Skeletal muscle satellite cell (primary cell): Measurements from ENCODE around the gene SPRED2.

Experiments used
- H3K27me3 ChIP-seq: 2 replicates; pipeline ENCODE4 v1.7.0; 2013; ENCODE audit warnings: low read length; ENCODE audit not compliant: control insufficient read depth, insufficient read depth
- H3K36me3 ChIP-seq: 2 replicates; pipeline ENCODE4 v1.7.0; 2013; ENCODE audit warnings: mild to moderate bottlenecking, control low read depth, low read length; ENCODE audit not compliant: insufficient read depth
- H3K4me1 ChIP-seq: 2 replicates; pipeline ENCODE4 v1.7.0; 2013; ENCODE audit warnings: low read length; ENCODE audit not compliant: control insufficient read depth, insufficient read depth
- H3K4me2 ChIP-seq: 2 replicates; pipeline ENCODE4 v1.7.0; 2013; ENCODE audit warnings: mild to moderate bottlenecking, low read length
- H3K4me3 ChIP-seq: 2 replicates; pipeline ENCODE4 v1.7.0; 2013; ENCODE audit warnings: low read length
- H3K9ac ChIP-seq: 2 replicates; pipeline ENCODE4 v1.7.0; 2013; ENCODE audit warnings: mild to moderate bottlenecking, low read depth, low read length, moderate library complexity
- H3K9me3 ChIP-seq: replicated peaks from 2 replicates; pipeline ENCODE4 v1.7.0; 2013; ENCODE audit warnings: mild to moderate bottlenecking, control low read depth, low read length

Gene SPRED2

GRCh38 chr2:65409045-65409444 is 23.4 kb downstream of the SPRED2 start:
- H3K9me3 ChIP-seq: no peaks in the 10 kb centered on the region
- no peaks in the 10 kb centered on the region for H3K36me3 ChIP-seq
- H3K9ac ChIP-seq: no peak overlapping the region
- no peak overlapping the region for H3K4me2 ChIP-seq
- H3K4me1 ChIP-seq: peaks cover 8% of the 10 kb centered on the region
- no peaks in the 10 kb centered on the region for H3K27me3 ChIP-seq
- H3K4me3 ChIP-seq: no peak overlapping the region

DNA sequence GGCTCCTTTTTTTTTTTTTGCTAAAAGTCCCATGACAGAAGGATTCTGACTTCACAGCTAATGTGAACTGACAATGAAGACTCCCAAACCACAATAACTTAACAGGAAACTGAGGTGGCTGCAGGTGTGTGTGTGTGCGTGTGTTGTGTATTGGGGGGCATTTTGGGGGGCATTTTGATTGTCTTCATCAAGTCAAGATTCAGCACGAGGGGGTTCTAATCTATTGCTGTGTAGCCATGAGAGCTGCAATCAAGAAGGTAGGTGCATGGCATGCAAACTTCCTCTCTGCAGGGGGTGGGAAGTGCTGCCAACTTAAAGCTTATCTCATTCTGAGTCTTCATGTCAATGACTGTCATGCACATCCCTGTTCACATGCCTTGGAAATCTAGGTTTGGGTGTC is 25.2 kb downstream of the SPRED2 start:
- Histone ChIP-seq H3K4me1 (peaks cover 12% of the 10 kb centered on the region), H3K36me3 (no peaks in the 10 kb centered on the region), H3K27me3 (no peaks in the 10 kb centered on the region), H3K9me3 (no peaks in the 10 kb centered on the region), H3K4me2 (no peak overlapping the region), H3K4me3 (no peak overlapping the region), H3K9ac (no peak overlapping the region)

DNA sequence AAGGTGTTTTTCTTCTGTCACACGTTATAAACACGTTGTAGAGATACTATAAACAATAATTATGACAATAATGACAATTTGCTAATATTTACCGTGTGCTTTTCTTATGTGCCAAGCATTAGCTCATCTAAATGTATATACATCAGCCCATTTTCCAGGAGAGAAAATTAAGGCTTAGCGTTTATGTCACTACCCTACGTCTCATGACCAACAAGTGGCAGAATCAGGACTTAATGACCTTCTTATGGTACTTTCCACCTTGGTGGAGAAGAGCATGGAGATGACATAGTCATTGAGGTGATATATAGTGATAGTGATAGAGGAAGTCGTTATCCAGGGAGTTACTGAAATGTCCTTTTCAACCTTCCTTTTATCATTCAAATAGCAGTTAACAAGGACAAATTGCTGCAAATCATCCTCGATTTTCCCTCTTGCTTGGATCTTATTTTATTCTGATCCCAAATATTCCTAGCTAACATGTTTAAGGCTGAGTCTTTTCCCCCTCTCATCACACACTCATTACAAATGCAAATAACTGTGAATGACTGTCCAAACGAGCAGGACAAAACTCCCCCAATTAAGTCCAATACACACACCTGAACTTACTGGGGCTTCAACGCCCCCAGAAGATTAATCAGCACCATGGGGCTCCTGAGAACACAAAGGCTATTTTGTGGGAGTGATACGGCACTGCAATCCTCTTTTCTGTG is 27.3 kb downstream of the SPRED2 start:
- H3K27me3 ChIP-seq: no peaks in the 10 kb centered on the region
- no peak overlapping the region for H3K9ac ChIP-seq
- H3K4me2 ChIP-seq: no peak overlapping the region
- H3K4me3 ChIP-seq: no peak overlapping the region
- no peaks in the 10 kb centered on the region for H3K9me3 ChIP-seq
- H3K36me3 ChIP-seq: no peaks in the 10 kb centered on the region
- H3K4me1 ChIP-seq: peaks cover 12% of the 10 kb centered on the region

DNA sequence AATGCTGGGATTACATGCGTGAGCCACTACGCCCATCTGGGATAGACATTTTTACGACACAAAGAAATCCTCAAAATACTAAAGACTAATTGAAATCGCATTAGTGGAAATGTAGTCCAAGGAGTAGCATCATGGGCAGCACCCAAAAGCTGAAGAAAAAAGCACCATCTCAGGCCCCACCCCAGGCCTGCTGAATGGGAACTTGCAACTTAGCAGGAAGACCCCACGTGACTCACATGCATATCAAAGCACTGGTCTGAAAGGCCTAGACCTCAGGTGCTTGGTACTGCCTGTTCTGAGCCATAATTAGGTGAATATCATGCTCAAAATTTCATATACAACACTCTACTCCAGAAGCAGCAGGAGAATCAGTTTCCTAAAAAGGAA is 28.9 kb downstream of the SPRED2 start:
- H3K4me1 ChIP-seq: peaks cover 12% of the 10 kb centered on the region

DNA sequence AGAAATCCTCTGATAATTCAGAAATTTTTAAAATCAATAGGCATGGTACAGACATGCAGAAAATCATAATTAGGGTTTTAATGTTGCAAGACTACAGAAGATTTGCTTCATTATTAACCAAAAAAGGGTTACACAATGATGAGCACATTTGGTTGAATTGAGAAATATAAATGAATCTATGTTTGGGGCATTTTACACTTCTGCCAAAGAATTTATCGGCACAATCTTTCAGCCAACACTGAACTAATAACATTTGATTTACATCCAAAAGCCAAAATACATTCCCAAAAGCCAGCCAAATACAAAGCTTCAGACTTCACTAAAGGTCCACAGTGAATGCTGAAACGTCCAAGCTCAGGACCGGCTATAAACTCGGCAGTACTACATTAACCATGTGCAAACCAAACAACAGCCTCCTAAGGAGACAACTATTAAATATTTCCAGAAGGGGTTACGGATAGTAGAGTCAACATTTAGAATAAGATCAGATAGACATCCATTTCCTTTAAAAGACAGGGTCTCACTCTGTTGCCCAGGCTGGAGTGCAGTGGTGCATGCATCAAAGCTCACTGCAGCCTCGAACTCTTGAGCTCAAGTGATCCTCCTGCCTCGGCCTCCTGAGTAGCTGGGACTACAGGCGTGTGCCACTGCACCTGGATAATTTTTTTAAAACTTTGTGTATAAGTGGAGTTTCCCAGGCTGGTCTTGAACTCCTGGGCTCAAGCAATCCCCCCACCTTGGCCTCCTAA is 29.4 kb downstream of the SPRED2 start:
- Histone ChIP-seq H3K4me2 (no peak overlapping the region), H3K36me3 (no peaks in the 10 kb centered on the region), H3K9me3 (no peaks in the 10 kb centered on the region), H3K4me3 (no peak overlapping the region), H3K9ac (no peak overlapping the region), H3K27me3 (no peaks in the 10 kb centered on the region), H3K4me1 (peaks cover 12% of the 10 kb centered on the region)

More for the DNA sequence above, 28.9 kb downstream of the SPRED2 start:
- H3K9me3 ChIP-seq: no peaks in the 10 kb centered on the region
- no peak overlapping the region for H3K9ac ChIP-seq
- no peak overlapping the region for H3K4me2 ChIP-seq
- no peaks in the 10 kb centered on the region for H3K27me3 ChIP-seq
- H3K36me3 ChIP-seq: no peaks in the 10 kb centered on the region
- no peak overlapping the region for H3K4me3 ChIP-seq

- Histone ChIP-seq H3K9ac (no peak overlapping the region), H3K4me1 (peaks cover 9% of the 10 kb centered on the region), H3K4me2 (no peak overlapping the region), H3K4me3 (no peak overlapping the region), H3K9me3 (no peaks in the 10 kb centered on the region), H3K27me3 (no peaks in the 10 kb centered on the region), H3K36me3 (no peaks in the 10 kb centered on the region)
Observed at GRCh38 chr2:65402323-65402722, 30.1 kb downstream of the SPRED2 start.

- peaks cover 26% of the 10 kb centered on the region for H3K4me1 ChIP-seq
- H3K4me3 ChIP-seq: no peak overlapping the region
- H3K9ac ChIP-seq: no peak overlapping the region
- no peaks in the 10 kb centered on the region for H3K36me3 ChIP-seq
- H3K27me3 ChIP-seq: no peaks in the 10 kb centered on the region
- H3K4me2 ChIP-seq: peak overlapping the region; percentile 38
- no peaks in the 10 kb centered on the region for H3K9me3 ChIP-seq
Observed at GRCh38 chr2:65397122-65397521, 35.3 kb downstream of the SPRED2 start.

- no peak overlapping the region for H3K4me3 ChIP-seq
- H3K9ac ChIP-seq: peak overlapping the region; percentile 8
- no peaks in the 10 kb centered on the region for H3K36me3 ChIP-seq
- peaks cover 31% of the 10 kb centered on the region for H3K4me1 ChIP-seq
- no peaks in the 10 kb centered on the region for H3K27me3 ChIP-seq
- H3K4me2 ChIP-seq: peak overlapping the region; percentile 38
- no peaks in the 10 kb centered on the region for H3K9me3 ChIP-seq
Observed at GRCh38 chr2:65396348-65397026, 35.9 kb downstream of the SPRED2 start.

- Histone ChIP-seq H3K9me3 (no peaks in the 10 kb centered on the region), H3K27me3 (no peaks in the 10 kb centered on the region), H3K4me2 (no peak overlapping the region), H3K36me3 (no peaks in the 10 kb centered on the region), H3K4me3 (no peak overlapping the region), H3K4me1 (peaks cover 37% of the 10 kb centered on the region), H3K9ac (no peak overlapping the region)
Observed at GRCh38 chr2:65395621-65396347, 36.6 kb downstream of the SPRED2 start.

DNA sequence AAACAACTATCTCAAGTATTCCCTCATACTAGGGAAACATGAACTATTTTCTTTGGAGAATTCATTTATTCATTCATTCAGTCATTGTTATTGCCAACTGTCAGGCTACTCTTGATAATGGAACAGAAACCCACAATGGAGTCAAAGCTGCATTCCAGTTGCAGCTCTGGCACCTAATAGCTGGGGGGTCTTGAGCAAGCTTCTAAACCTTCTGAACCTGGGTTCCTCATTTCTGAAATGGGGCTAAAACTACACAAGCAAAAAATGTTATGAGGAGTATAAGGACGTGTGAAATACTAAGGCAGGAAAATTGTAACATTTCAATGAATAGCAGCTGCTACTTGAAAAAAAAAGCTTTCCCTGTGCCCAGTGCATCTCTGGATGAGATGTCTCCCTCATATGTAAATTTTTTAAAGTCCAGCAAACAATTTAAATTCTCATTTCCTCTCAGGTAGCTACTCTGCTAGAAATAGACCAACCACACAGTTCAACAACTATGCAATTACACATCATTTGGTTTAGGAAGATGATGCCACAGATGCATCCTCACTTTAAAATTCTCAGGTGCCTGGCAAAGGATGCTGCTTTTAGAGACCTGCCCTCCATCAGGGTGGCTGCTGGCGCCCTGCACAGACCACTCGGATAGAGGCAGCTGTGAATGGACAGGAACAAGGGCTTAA is 38.5 kb downstream of the SPRED2 start:
- Histone ChIP-seq H3K9me3 (no peaks in the 10 kb centered on the region), H3K4me2 (no peak overlapping the region), H3K27me3 (no peaks in the 10 kb centered on the region), H3K4me1 (peaks cover 41% of the 10 kb centered on the region), H3K36me3 (no peaks in the 10 kb centered on the region), H3K4me3 (no peak overlapping the region), H3K9ac (no peak overlapping the region)

DNA sequence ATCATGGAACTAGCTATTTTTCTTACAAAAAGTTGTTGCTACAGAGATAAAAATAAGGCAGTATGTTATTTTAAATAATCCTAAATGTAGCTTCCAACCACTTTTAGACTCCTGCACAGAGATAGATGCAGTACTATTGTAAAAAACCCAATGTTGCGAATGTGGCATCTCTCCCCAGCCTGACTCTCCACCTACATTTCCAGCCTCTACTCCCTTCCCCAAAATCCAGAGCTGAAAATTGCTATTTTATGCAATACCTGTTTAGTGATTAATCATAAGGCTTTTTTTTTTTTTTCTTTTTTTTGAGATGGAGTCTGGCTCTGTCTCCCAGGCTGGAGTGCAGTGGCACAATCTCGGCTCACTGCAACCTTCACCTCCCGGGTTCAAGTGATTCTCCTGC is 39.4 kb downstream of the SPRED2 start:
- Histone ChIP-seq H3K27me3 (no peaks in the 10 kb centered on the region), H3K4me2 (no peak overlapping the region), H3K36me3 (no peaks in the 10 kb centered on the region), H3K9me3 (no peaks in the 10 kb centered on the region), H3K9ac (no peak overlapping the region), H3K4me3 (no peak overlapping the region), H3K4me1 (peaks cover 45% of the 10 kb centered on the region)
